ENCODE measurements around the gene LILRA2. TPM values are rescaled to one million over a fixed set of nuclear protein-coding genes. Genes with fewer than 3 reads are reported as not detected.
"Not testable (repeated sequence)": the region's sequence is repeated elsewhere in the genome, so short reads cannot be mapped to it uniquely, and the experiment has no call there.

The LILRA2 gene
- total RNA-seq, 5 donors from 2014 or later (not counting 1 experiment from before 2014, with no cell fraction given): 0.16 to 0.47 (median 0.37) TPM; not detected in 1

- H3K9me3 Mint-ChIP-seq; H3K4me3 ChIP-seq (ENCODE audit: control insufficient read depth in 1 of 2, extremely low read depth in 1 of 2, low read length in 1 of 2); ATAC-seq (replicated peaks in 1 of 4); H3K36me3 ChIP-seq (ENCODE audit: control insufficient read depth in 2 of 2, extremely low read depth in 1 of 2, insufficient read depth in 1 of 2, low read length in 1 of 2); POLR2A ChIA-PET; CTCF ChIA-PET; H3K4me1 Mint-ChIP-seq; DNase-seq; H3K9me3 ChIP-seq; H3K4me3 Mint-ChIP-seq; H3K27ac Mint-ChIP-seq; H3K27ac ChIP-seq (ENCODE audit: low read length); H3K36me3 Mint-ChIP-seq: not testable (repeated sequence)
- 26% methylated on average over 4 of the region's 9 CpGs for WGBS (ENCODE audit: insufficient coverage)
- Histone ChIP-seq H3K4me1 (ENCODE audit: control insufficient read depth in 1 of 2, extremely low read depth in 1 of 2, insufficient read depth in 2 of 2, low read length in 2 of 2) (peaks cover 0 to 18% of the 10 kb centered on the region in 2 experiments), H3K27me3 (replicated peaks in 1 of 2; ENCODE audit: control insufficient read depth in 2 of 2, extremely low read depth in 1 of 2, insufficient read depth in 2 of 2, low read length in 1 of 2) (peaks cover 0 to 33% of the 10 kb centered on the region in 2 experiments)
- peaks cover 33 to 71% of the 10 kb centered on the region in 2 donors for H3K27me3 Mint-ChIP-seq
Measured at GRCh38 chr19:54630262-54630661, 56.7 kb downstream of the LILRA2 start, which contains the start of gene LILRB1. TSS of gene LILRB1 (plus strand) at chr19:54630484. CDS start at chr19:54631074, 590 bp downstream.

- no peaks in the 10 kb centered on the region for H3K9me3 Mint-ChIP-seq
- peaks cover 0 to 30% of the 10 kb centered on the region in 2 experiments for H3K27me3 ChIP-seq (replicated peaks in 1 of 2; ENCODE audit: control insufficient read depth in 2 of 2, extremely low read depth in 1 of 2, insufficient read depth in 2 of 2, low read length in 1 of 2)
- CTCF ChIA-PET: no interaction called here
- H3K9me3 ChIP-seq: no peaks in the 10 kb centered on the region
- DNase-seq: no peak
- WGBS (ENCODE audit: insufficient coverage): no CpG with 5 or more reads among the region's 6 CpGs
- no peaks in the 10 kb centered on the region for H3K36me3 Mint-ChIP-seq
- no peak overlapping the region for H3K4me3 ChIP-seq (ENCODE audit: control insufficient read depth in 1 of 2, extremely low read depth in 1 of 2, low read length in 1 of 2)
- peaks cover 0 to 13% of the 10 kb centered on the region in 2 experiments for H3K4me1 ChIP-seq (ENCODE audit: control insufficient read depth in 1 of 2, extremely low read depth in 1 of 2, insufficient read depth in 2 of 2, low read length in 2 of 2)
- no peaks in the 10 kb centered on the region for H3K36me3 ChIP-seq (ENCODE audit: control insufficient read depth in 2 of 2, extremely low read depth in 1 of 2, insufficient read depth in 1 of 2, low read length in 1 of 2)
- no peak for ATAC-seq (replicated peaks in 1 of 4)
- H3K27me3 Mint-ChIP-seq: peaks cover 35 to 68% of the 10 kb centered on the region in 2 donors
- H3K4me3 Mint-ChIP-seq: no peak overlapping the region
- H3K27ac Mint-ChIP-seq: no peak overlapping the region
- H3K4me1 Mint-ChIP-seq: peaks cover 0 to 7% (median 0%) of the 10 kb centered on the region in 3 donors
- POLR2A ChIA-PET: no interaction called here
- no peak overlapping the region for H3K27ac ChIP-seq (ENCODE audit: low read length)
Measured at GRCh38 chr19:54630782-54631181, 57.2 kb downstream of the LILRA2 start.

- H3K27ac ChIP-seq (ENCODE audit: low read length): not testable (repeated sequence)
Measured at GRCh38 chr19:54631489-54632337, 58.1 kb downstream of the LILRA2 start.

GRCh38 chr19:54632517-54632916 is 58.9 kb downstream of the LILRA2 start:
- H3K4me1 Mint-ChIP-seq; CTCF ChIA-PET; H3K36me3 ChIP-seq (ENCODE audit: control insufficient read depth in 2 of 2, extremely low read depth in 1 of 2, insufficient read depth in 1 of 2, low read length in 1 of 2); H3K9me3 Mint-ChIP-seq; H3K4me3 ChIP-seq (ENCODE audit: control insufficient read depth in 1 of 2, extremely low read depth in 1 of 2, low read length in 1 of 2); H3K9me3 ChIP-seq; POLR2A ChIA-PET; H3K27ac Mint-ChIP-seq; H3K4me3 Mint-ChIP-seq; ATAC-seq (replicated peaks in 1 of 4); H3K27ac ChIP-seq (ENCODE audit: low read length); DNase-seq; H3K36me3 Mint-ChIP-seq: not testable (repeated sequence)
- peaks cover 28 to 60% of the 10 kb centered on the region in 2 donors for H3K27me3 Mint-ChIP-seq
- 97% methylated on average over 10 of the region's 16 CpGs for WGBS (ENCODE audit: insufficient coverage)
- Histone ChIP-seq H3K4me1 (ENCODE audit: control insufficient read depth in 1 of 2, extremely low read depth in 1 of 2, insufficient read depth in 2 of 2, low read length in 2 of 2) (peaks cover 0 to 12% of the 10 kb centered on the region in 2 experiments), H3K27me3 (replicated peaks in 1 of 2; ENCODE audit: control insufficient read depth in 2 of 2, extremely low read depth in 1 of 2, insufficient read depth in 2 of 2, low read length in 1 of 2) (peaks cover 0 to 22% of the 10 kb centered on the region in 2 experiments)

More at GRCh38 chr19:54631489-54632337, 58.1 kb downstream of the LILRA2 start:
- H3K36me3 ChIP-seq (ENCODE audit: control insufficient read depth in 2 of 2, extremely low read depth in 1 of 2, insufficient read depth in 1 of 2, low read length in 1 of 2); H3K27ac Mint-ChIP-seq; H3K4me1 Mint-ChIP-seq; DNase-seq; H3K9me3 ChIP-seq; CTCF ChIA-PET; H3K36me3 Mint-ChIP-seq; H3K9me3 Mint-ChIP-seq; POLR2A ChIA-PET; H3K4me3 Mint-ChIP-seq; H3K4me3 ChIP-seq (ENCODE audit: control insufficient read depth in 1 of 2, extremely low read depth in 1 of 2, low read length in 1 of 2); ATAC-seq (replicated peaks in 1 of 4): not testable (repeated sequence)
- 81% methylated on average over 15 of the region's 23 CpGs for WGBS (ENCODE audit: insufficient coverage)
- Histone ChIP-seq H3K4me1 (ENCODE audit: control insufficient read depth in 1 of 2, extremely low read depth in 1 of 2, insufficient read depth in 2 of 2, low read length in 2 of 2) (peaks cover 0 to 12% of the 10 kb centered on the region in 2 experiments), H3K27me3 (replicated peaks in 1 of 2; ENCODE audit: control insufficient read depth in 2 of 2, extremely low read depth in 1 of 2, insufficient read depth in 2 of 2, low read length in 1 of 2) (peaks cover 0 to 28% of the 10 kb centered on the region in 2 experiments)
- H3K27me3 Mint-ChIP-seq: peaks cover 29 to 62% of the 10 kb centered on the region in 2 donors

GRCh38 chr19:54633401-54633800 is 59.8 kb downstream of the LILRA2 start:
- Mint-ChIP-seq H3K4me1 (peaks cover 0 to 2% (median 0%) of the 10 kb centered on the region in 3 donors), H3K36me3 (no peaks in the 10 kb centered on the region), H3K27me3 (peaks cover 20 to 54% of the 10 kb centered on the region in 2 donors), H3K27ac (no peak overlapping the region), H3K4me3 (no peak overlapping the region), H3K9me3 (no peaks in the 10 kb centered on the region)
- Histone ChIP-seq H3K27ac (ENCODE audit: low read length) (no peak overlapping the region), H3K4me1 (ENCODE audit: control insufficient read depth in 1 of 2, extremely low read depth in 1 of 2, insufficient read depth in 2 of 2, low read length in 2 of 2) (peaks cover 0 to 12% of the 10 kb centered on the region in 2 experiments), H3K36me3 (ENCODE audit: control insufficient read depth in 2 of 2, extremely low read depth in 1 of 2, insufficient read depth in 1 of 2, low read length in 1 of 2) (no peaks in the 10 kb centered on the region), H3K4me3 (ENCODE audit: control insufficient read depth in 1 of 2, extremely low read depth in 1 of 2, low read length in 1 of 2) (no peak overlapping the region), H3K27me3 (replicated peaks in 1 of 2; ENCODE audit: control insufficient read depth in 2 of 2, extremely low read depth in 1 of 2, insufficient read depth in 2 of 2, low read length in 1 of 2) (peaks cover 0 to 22% of the 10 kb centered on the region in 2 experiments), H3K9me3 (no peaks in the 10 kb centered on the region)
- ChIA-PET CTCF (interaction anchor here in 1 of 2 donors (0.5 kb wide), 1 partner anchor 486 kb away, joined by 3 read pairs; no protein-coding TSS in a partner anchor), POLR2A (no interaction called here)
- WGBS (ENCODE audit: insufficient coverage): 65% methylated on average over 2 of the region's 7 CpGs
- ATAC-seq (replicated peaks in 1 of 4) (no peak), DNase-seq (no peak)

- H3K27ac ChIP-seq (ENCODE audit: low read length); H3K36me3 ChIP-seq (ENCODE audit: control insufficient read depth in 2 of 2, extremely low read depth in 1 of 2, insufficient read depth in 1 of 2, low read length in 1 of 2); H3K9me3 ChIP-seq; DNase-seq; H3K4me3 ChIP-seq (ENCODE audit: control insufficient read depth in 1 of 2, extremely low read depth in 1 of 2, low read length in 1 of 2); H3K9me3 Mint-ChIP-seq; H3K4me3 Mint-ChIP-seq; H3K4me1 Mint-ChIP-seq; H3K27ac Mint-ChIP-seq; H3K4me1 ChIP-seq (ENCODE audit: control insufficient read depth in 1 of 2, extremely low read depth in 1 of 2, insufficient read depth in 2 of 2, low read length in 2 of 2); POLR2A ChIA-PET; H3K36me3 Mint-ChIP-seq; ATAC-seq (replicated peaks in 1 of 4); CTCF ChIA-PET: not testable (repeated sequence)
- H3K27me3 ChIP-seq (replicated peaks in 1 of 2; ENCODE audit: control insufficient read depth in 2 of 2, extremely low read depth in 1 of 2, insufficient read depth in 2 of 2, low read length in 1 of 2): peaks cover 0 to 14% of the 10 kb centered on the region in 2 experiments
- peaks cover 8 to 33% of the 10 kb centered on the region in 2 donors for H3K27me3 Mint-ChIP-seq
- WGBS (ENCODE audit: insufficient coverage): 54% methylated on average over 5 of the region's 12 CpGs
Measured at GRCh38 chr19:54636081-54636480, 62.5 kb downstream of the LILRA2 start.
